Tongue (tissue), 2 donors: Measurements from ENCODE around the gene WEE2. TPM values are rescaled to one million over a fixed set of nuclear protein-coding genes. Genes with fewer than 3 reads are reported as not detected.
A peak's percentile ranks its signal among the peaks of the same experiment; 100 is the strongest.

Source experiments
- DNase-seq: peaks from one replicate; pipeline ENCODE4 v3.0.0-alpha.2; 2015
- total RNA-seq: library from RNA; depleted of rRNA; stranded (reverse); fragments of >200 nt; gene quantifications from one replicate; pipeline ENCODE4 v1.2.3, GENCODE V29; 2014

Gene WEE2
- total RNA-seq, 1 donor from 2014 or later, result not detected

DNA sequence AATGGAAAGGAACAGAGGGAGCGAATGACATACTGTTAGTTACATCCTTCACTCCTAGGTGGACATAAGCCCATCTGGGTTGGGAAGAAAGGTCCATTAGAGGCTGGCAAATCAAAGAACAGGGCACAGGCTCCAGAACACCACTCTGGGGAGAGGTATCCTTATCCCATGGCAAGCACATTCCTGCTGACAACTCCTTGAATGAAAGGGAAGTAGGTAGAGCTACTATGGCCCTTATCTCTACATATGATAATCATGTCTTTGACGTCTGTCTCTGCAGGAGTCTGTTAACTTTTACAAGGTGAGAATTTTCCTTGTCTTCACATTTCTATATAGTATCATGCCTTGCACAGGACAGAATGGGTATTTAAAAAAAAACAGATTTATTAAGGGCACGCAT lies 16.6 kb upstream of the WEE2 start:
- no peak for DNase-seq

DNA sequence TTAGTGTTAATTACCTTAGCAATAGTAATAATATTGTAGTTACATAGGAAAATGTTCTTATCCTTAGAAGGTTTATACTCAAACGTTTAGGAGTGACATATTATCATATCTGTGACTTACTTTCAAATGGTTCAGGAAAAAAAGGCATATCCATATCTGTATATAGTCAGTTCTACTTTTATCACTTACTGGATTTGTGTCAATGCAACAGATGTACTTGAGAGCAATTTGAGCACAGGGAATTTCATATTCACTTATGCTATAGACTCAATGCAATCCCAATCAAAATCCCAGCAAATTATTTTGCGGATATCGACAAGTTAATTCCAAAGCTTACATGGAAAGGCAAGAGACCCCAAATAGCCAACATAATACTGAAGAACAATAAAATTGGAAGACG lies 16.2 kb upstream of the WEE2 start:
- no peak for DNase-seq

DNA sequence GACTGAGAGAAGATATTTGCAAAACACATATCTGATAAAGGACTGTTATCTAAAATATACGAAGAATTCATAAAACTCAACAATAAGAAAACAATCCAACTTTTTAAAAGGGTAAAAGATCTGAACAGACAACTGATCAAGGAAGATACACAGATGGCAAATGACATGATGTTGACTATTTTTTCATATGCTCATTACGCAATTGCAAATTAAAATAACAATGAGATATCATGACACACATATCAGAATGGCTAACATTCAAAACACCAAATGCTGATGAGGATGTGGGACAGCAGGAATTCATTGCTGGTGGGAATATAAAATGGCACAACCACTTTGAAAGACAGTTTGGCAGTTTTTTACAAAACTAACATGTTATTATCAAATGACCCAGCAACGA lies 15.1 kb upstream of the WEE2 start:
- DNase-seq, result no peak

DNA sequence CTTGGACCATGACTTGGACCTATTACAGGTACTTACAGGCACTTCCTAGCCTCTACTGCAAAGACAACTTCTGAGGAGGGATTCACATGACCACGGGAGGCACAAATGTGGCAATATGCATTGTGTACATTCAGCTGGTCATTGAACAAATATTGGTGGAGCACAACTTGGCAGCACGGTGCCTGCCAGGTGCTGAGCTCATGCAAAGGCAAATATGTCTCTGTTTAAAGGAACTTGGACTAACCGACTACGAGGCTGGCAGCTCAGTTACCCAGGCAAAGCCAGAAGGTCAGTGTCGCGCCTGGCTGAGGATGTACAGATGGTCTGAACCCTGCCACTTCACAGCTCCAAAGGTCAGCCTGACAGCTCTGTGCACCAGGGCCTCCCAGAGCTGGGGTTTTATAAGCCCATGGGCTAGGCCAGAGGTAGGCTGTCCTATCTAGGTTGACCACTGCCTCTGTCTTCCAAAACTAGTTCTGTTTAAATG lies 12.3 kb upstream of the WEE2 start:
- DNase-seq, result no peak

DNA sequence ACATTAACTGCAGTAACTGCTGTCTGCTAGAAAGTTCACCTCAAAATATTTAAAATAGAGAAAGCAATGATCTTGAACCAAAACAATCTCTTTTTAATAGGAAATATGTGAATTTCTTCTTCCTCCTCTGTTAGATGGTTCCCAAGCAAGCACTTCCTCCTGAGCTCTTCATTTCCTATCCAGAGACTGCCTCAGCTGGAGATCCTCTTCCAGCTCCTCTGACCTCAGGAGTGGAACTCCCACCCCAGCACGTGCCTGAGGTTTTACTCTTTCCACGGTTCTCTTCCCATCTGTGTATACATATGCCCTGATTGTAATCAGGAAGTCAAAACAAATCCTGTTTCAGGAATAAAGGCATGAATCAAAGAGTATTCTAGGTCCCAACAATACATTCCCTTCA lies 11.8 kb upstream of the WEE2 start:
- DNase-seq, result no peak

DNA sequence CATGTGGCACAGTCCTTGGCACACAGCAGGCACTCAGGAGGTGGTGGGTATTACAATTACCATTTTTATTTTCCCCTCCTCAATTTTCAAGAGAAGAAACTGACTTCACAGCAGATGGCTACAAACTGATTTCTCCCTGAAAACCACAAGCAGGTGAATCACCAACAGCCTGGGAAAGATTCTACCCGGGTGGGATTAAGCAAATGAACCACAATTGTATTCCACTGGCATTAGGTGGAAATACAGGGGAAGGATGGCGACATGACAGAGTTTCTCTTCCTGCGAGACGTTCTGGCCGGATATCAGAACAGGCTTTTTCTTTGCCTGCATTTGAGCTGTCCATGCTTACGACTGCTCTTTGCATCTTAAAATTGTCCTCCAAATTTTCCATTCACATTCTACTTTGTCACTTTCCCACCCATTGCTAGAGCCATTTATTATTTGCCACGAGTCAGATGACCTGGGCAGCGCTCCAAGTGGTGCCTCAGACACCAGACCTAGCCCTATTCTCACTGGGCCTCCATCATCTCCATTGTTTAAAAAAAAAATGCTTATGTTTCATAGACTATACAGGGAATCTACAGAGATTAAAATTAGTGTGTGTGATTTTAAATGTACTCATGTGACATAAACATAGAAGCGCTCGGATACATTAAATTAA lies 10.8 kb upstream of the WEE2 start:
- DNase-seq, result no peak

DNA sequence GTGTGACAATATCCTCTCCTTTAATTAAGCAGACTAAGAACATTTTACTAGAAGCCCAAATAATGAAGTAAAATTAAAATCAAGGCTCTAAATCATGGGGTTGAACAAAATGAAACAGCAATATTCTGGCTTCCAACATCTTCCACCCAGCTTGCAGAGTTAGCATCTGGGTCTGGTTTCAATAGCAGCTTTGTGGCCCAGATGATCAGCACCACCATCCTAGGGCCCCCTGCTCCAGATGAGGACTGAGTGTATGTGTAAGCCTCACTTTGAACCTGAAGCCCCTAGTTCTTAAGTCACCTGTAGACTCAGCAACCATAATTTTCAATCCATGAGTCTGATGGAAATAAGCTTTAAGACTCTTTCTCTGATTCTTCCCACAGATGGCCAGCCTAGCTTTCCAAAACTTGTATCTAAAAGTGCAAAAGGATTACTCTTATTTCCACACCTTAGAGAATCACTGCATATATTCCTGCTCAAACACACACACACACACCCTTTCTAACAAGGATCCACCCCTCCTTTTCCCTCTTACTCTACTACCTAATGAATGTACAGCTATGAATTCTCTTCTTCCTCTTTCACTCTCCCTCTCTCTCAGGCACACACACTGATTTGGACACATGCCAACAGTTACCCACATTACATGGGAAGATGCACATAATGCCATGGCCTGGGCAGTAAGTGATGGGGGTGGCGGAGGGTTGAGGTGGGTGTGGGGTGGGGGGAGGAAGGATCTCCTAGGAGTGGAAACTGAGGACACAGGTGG lies 9.7 kb upstream of the WEE2 start:
- no peak for DNase-seq

DNA sequence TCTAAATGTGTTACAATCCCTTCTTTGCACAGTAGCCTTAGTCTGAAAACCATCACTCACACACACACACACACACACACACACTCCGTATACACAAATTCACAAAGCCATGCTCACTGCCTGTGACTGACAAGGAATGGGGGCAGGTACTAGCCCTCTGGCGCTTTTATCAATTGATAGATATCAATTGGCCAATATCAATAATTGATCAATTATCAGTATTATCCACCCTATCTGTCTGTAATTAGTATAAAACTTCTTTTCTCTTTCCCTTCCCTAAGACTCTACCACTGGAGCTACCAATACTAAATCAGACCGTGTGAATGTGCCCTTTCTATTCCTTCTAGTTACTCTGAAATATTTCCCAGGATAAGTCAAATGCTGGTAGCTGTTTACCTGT lies 8.3 kb upstream of the WEE2 start:
- no peak for DNase-seq

DNA sequence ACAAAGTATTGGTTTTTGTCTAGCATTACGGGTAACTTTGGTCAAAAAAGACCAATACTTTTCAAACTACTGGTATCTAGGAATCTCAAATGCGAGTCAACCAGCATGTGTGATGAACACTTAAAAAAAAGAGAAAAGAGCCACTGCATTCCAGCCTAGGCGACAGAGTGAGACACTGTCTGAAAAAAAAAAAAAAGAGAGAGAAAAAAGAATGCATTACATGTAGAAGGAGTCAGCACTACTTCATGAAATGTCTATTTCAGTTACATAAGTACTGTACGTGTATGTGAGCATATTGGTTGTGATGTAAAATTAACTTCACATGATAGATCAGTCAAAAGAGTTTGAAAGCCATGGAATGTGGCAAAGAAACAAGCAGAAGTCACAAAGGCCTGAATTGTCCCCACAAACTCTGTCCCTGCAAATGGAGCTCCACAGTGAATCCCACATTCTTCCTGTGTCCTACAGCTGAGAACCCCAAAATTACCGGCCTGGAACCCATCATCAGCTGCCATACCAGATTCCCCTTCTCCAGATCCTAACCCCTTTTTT lies 7.8 kb upstream of the WEE2 start:
- no peak for DNase-seq

DNA sequence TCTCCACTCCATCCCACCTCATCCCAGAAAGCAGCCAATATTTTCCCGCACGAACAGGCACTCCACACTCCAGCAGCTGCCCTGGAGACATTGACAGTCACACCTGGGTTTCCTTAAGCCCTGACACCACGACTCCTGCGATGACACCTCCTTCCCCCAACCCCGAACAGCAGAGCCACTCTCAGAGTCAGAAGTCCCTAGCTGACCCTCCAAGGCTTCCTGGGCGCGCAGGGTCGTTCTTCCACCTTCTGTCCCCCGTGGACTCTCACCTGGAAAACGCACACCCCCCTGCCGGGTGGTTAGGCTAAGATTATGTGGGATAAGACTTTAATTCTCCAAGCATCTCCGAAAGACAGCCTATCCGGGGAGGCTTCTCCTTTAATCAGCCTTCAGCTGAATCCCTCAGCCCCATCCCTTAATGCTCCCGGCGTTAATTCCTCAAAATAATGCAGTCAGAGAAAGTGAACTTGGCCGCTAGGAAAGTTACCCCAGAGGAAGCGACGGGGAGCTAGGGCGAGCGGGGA lies 7.2 kb upstream of the WEE2 start:
- DNase-seq, result peak; percentile 8

DNA sequence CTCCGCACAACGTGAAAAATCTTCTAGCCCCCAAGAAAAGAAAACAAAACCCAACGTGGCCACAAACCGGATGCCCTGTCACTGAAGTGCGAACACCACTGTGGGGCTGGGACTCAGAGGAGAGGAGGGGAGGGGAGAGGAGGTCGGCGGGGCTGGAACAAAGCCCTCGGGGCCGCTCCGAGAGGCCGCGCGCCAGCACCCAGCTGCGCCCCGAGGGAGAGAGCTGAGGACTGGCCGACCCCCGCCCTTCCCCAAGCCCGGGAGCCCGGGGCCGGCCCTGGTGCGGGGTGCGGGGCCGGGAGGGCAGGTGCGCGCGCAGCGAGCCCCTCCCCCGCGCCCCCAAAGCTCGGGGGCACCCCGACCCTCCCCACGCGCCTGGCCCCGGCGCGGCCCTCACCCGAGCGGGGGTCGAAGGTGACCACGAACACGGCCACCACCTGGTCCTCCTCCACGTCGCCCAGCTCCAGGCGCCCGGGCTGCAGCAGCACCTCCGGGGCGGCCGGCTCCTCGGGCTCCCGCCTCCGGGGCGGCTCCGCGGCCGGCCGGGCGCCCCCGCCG lies 6.6 kb upstream of the WEE2 start:
- DNase-seq, result peak; percentile 28

DNA sequence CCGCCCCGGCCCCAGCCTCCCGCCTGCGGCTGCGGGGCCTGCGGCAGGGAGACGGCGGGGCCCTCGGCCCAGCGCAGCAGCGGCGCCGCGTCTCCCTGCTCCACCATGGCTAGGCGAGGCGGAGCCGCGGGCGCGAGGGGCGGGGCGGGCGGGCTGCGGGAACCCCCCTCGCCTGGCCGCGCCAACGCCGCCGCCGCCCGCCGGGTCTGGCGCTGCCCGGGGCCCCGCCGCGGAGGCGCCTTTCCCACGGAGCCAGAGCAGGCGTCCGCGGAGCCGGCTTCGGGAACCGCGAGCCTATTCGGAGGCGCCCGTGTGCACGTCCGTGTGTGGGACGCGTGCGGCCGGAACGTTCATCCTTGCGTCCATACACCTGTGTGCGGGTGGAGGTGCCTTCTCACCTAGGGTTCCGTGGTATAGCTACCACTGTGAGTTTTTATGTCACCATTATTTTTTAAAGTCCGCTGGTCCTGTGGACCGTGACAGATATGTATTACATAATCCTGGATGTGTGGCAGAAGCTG lies 6.0 kb upstream of the WEE2 start, which contains the start of gene DENND11:
TSS of gene DENND11 (minus strand) at position 120 of the 521 bp plus-strand sequence. CDS start at position 107, 13 bp downstream.
- peak; percentile 67 for DNase-seq

DNA sequence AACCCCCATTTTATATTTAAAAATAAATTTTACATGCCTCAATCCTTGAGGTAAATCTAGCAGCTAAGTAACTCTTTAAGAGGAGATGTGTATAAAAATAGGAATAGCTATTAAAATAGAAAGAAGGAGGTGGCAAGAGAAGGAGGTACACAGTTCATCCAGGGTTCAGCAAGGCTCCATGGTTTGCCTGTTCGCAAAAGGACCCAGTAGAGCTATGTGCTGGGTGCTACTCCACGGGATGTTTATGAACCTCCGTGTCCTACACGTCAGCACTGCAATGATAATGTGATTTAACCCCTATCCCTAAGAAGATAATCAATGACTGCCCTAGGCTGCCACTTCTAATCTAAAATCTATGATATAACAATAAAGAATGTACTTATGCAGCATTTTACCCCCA lies 5.3 kb upstream of the WEE2 start:
- DNase-seq, result no peak

DNA sequence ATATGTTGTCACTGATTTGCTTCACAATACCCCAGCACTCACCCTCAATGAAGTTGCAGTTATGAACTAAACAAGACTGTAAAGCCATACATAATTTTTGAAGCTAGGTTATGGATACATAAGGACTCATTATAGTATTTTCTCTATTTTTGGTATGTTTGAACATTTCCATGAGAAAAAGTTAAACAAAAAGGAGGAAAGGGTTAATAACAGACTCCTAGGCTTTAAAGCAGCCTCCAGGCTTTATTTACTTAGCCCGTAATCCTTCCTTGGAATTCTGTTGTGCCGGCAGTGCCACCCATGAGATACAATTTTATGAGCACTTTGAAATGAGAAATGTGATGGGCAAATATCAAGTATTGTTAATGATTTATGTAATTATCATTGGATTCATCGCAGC lies 4.0 kb upstream of the WEE2 start:
- DNase-seq, result no peak

DNA sequence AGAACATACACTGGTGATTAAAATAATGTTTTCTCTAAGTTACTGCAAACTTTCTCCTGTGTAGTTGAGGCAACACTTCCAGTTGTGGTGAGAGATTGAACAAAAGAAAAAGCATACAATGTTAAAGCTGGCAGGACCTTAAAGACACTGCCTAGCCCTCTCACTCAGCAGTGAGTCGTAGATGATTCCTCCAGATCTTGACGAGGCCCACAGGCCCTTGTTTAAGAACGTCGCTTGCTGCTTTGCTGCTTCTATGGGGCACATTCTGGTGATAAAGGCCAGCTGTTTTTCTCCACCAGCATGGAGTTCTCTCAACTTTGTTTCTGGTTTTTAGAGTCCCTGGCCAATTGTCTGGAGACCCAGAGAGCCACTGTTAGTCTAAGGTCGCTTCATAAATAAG lies 3.4 kb upstream of the WEE2 start:
- no peak for DNase-seq

DNA sequence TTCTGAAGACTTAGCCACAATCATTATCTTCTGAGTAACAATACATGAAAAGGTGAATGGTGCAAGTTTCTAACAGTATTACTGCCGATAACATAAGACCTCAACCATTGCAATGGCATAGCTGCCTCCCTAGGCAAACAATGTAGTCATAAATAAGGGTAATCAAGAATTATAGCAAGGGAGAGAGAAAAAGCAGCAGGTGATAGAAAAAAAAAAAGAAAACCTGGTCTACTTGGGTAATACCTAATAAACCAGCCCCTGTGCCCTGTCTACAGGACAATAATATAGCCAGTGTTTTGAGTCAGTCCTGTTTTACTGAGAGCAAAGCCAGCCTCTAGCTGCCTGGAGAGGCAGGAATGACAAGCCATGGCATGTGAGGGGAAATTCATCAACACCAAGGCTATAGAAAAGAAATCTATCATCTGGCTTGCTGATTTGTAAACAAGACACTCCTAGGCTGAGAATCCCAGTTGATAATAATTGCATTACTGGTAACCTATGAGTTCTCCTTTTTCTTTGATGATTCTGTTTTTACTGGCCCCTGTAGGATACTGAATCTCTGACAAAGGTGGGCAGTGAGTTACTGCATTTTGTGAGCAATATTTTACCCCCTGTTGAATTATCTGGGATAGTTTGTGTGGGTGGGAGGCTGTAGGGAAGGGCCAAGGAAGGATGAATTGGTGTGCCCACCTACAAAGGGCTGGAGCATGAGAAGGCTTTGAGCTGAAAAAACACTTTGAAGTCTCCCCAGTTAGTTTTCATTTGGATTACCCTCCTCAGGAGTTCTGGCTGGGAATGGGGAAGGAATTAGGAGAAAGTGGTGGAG lies 1.7 kb upstream of the WEE2 start:
- no peak for DNase-seq

DNA sequence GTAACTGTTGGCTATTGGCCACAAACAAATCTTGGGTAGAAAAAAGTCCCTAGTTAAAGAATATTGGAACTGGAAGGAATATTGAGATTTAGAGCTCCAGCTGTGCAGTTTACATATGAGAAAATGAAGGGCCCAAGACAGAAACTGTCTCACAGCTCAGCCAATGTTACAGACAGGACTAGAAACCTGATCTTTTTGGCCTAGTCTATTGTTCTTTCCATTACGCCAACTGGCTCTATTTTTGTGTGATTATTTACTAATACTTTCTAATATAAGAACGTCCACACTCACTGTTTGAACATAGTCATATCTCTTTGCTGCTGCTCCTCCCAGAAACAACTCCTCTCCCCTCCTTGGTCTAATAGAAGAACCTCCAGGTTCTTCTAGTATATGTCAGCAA lies 1.2 kb downstream of the WEE2 start:
- DNase-seq, result no peak

DNA sequence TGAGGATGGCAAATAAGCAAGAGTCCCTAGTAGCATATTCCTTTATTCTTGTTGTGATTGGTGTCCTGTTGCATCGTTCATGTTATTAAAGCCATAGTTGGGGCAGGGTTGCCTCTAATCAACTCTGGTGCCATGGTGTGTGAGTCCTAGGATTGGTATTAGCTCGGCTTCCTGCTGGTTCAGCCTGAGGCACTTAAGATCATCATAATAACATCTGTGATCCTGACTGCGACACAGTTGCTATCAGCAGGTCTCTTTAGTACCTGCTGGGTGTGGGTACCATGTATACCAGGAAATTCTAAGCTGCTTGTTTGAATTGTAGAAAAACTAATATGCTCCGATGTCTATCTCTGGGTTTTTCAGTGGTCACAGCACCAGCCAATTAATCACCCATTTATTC lies 1.6 kb downstream of the WEE2 start:
- DNase-seq, result no peak

DNA sequence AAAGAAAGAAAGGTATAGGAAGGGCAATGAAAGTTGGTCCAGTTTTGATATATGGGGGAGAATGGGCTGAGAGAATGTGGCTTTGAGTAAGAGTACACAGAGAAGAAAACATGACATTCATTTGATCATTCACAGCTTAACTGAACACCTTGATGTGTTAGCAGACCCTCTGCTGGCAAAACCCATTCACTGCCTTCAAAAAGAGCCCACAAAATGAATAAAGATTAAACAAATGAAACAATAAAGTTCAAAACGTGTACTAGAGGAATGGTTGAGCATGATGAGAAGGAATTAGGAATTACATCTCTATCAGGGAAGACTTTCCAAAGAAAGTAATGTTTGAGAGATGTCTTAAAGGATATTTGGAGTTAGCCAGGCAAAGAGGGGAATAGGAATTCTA lies 2.1 kb downstream of the WEE2 start:
- DNase-seq, result no peak

DNA sequence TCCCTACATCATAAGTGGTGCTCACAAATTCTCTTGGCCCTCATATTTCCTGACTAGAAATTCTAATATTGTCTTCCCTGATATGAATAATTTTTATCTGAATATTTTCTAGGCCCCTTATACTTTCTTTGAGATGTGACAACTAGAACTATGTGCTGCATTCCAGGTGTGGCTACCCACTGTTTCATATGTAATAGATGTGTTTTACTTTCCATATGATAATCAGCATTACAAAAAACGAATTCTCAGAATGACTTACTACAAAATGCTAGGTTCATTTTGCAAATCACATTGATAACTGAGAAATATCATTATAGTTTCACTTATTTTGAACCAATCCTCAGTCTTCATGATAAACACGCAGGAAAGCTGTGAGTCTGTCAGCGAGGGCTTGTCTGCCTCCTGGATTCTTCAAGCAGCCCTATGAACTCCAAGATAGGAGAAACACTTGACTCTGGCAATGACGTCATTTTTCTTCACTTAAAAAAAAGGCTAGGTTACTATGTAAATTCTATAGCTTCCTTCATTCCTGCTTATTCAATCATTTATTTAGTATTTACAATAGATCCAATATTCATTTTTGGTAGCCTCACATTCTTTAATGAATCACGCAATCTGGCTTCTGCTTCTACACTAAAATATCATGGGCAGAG lies 4.6 kb downstream of the WEE2 start:
- DNase-seq, result no peak

DNA sequence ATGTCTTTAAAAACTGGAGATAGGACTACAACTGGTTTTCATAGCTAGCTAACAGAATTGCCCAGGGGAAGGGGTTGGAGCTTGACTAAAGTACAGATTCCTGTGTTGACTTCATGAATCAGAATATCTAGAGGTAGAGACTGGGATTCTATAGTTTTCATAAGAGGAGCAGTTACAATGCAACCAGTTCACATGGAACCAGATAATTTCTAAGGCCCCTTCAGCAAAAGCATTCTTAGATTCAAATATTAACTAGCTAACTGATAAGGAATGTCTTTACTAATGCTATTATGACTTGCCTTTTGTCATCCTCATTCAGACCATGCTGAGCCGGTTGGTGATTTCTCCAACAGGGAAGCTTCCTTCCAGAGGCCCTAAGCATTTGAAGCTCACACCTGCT lies 5.7 kb downstream of the WEE2 start:
- no peak for DNase-seq
